SKM-1 treated with dmso at 0.1 percent for 144 hours (cell line): ENCODE measurements around the gene TLR2.

ENCODE experiments used
- DNase-seq: peaks from one replicate; lab custom pipeline; 2025; ENCODE audit not compliant: unreplicated experiment; lab: John Stamatoyannopoulos, UW

Gene TLR2, protein sequence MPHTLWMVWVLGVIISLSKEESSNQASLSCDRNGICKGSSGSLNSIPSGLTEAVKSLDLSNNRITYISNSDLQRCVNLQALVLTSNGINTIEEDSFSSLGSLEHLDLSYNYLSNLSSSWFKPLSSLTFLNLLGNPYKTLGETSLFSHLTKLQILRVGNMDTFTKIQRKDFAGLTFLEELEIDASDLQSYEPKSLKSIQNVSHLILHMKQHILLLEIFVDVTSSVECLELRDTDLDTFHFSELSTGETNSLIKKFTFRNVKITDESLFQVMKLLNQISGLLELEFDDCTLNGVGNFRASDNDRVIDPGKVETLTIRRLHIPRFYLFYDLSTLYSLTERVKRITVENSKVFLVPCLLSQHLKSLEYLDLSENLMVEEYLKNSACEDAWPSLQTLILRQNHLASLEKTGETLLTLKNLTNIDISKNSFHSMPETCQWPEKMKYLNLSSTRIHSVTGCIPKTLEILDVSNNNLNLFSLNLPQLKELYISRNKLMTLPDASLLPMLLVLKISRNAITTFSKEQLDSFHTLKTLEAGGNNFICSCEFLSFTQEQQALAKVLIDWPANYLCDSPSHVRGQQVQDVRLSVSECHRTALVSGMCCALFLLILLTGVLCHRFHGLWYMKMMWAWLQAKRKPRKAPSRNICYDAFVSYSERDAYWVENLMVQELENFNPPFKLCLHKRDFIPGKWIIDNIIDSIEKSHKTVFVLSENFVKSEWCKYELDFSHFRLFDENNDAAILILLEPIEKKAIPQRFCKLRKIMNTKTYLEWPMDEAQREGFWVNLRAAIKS

DNA sequence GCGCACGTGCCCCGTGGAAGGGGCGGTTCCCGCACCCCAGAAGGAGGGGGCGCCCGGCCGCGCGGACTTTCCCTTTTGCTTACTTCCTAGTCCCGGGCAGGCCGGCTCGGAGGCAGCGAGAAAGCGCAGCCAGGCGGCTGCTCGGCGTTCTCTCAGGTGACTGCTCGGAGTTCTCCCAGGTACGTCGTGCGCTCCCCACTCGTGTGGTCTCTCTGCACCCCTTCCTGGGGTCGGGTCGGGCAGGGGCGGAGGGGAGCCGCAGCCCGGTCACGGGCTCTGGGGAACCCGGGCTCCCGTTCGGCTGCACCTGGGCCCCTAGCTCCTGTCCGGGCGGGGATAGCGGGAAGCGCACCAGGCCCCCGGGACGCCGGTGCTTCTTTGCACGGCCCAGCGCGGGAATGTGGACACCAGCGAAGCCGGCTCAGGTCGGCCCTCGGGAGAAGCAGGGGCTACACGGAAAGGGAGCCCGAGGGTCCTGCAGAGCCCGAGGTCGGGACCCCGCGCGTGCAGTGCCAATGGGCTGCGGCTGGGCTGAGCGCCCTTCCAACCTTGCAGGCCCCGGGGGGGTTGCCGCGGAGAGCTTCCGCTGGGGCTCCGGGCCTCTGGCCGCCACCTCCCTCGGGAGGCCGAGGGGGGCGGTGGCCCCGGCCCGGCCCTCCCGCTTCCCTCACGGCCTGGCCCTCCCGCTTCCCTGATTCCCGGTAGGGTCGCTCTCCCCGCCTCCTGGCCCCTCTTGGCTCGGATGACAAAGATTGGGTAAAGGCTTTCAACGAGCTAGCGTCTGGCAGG is at the start of gene TLR2:
TSS of gene TLR2 (plus strand) at position 99 of the 789 bp plus-strand sequence. CDS start 18,628 bp downstream, outside the sequence.
- DNase-seq, result peak; percentile 52

GRCh38 chr4:153634738-153635353 is 49.2 kb upstream of the TLR2 start:
- DNase-seq, result no peak

DNA sequence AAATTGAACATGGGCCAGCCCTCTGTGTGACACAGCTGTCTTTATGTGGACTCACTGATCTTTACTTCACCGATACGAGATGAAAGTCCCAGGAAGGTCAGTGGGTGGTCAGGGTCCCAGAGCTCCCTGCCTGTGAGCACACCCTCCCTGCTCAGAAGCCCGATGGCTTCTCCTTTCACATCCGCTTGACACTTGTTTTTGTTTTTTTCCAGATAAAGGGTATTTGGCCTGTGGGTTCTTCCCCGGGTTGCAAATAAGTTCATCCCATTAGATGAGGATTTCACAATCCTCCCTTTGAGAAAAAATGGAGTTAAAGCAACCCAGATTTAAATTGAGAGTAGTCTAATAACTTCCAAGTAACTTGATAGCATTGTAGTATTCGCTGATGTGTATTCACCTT is 48.2 kb upstream of the TLR2 start:
- DNase-seq, result no peak

GRCh38 chr4:153637201-153637600 is 46.9 kb upstream of the TLR2 start:
- DNase-seq, result no peak

DNA sequence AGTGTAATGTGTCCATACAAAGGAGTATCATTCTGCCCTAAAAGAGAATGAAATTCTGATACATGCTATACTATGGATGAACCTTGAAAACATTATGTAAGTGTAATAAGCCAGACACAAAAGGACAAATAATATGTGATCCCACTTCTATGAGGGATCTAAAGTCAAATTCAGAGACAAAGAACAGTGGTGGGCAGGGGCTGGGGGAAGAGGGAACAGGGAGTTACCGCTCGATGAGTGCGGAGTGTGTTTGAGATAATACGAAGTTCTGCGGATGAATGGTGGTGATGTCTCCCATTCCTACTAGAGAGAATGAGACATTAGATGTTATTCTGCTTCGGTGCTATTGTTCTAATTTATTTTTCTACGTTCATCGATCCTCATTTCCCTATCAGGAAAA is 46.1 kb upstream of the TLR2 start:
- DNase-seq, result no peak

DNA sequence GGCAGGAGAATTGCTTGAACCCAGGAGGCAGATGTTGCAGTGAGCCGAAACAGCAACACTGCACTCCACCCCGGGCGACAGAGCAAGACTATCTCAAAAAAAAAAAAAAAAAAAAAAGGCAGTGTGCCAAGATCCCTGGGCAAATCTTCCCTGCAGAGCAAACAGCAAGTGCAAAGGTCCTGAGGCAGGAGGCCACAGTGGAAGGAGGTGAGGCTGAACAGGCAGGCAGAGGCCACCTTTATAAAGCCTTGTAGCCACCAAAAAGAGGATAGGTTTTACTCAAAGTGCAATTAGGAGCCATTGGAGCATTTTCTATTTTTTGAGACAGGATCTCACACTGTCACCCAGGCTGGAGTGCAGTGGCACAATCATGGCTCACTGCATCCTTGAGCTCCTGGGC is 45.1 kb upstream of the TLR2 start:
- no peak for DNase-seq

- DNase-seq, result no peak
These were observed 44.0 kb upstream of the TLR2 start for GRCh38 chr4:153639833-153640802.

- no peak for DNase-seq
These were observed 42.5 kb upstream of the TLR2 start for GRCh38 chr4:153641532-153641931.

- DNase-seq, result peak; percentile 74
These were observed 40.4 kb upstream of the TLR2 start for GRCh38 chr4:153643406-153644383.

DNA sequence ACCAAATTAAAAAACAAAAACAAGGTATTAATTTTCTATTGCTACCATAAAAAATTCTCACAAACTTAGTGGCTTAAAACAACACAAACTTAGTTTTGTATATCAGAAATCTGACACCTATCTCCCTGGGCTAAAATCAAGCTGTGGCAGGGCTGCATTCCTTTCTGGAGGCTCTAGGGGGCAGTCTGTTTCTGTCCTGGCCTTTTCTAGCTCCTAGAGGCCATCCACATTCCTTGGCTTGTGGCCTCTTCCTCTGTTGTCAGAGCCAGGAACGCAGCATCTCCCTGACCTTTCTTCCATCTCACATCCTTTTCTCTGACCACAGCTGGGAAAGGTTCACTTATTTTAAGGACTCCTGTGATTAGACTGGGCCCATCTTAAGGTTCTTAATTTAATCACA is 38.9 kb upstream of the TLR2 start:
- DNase-seq, result no peak

DNA sequence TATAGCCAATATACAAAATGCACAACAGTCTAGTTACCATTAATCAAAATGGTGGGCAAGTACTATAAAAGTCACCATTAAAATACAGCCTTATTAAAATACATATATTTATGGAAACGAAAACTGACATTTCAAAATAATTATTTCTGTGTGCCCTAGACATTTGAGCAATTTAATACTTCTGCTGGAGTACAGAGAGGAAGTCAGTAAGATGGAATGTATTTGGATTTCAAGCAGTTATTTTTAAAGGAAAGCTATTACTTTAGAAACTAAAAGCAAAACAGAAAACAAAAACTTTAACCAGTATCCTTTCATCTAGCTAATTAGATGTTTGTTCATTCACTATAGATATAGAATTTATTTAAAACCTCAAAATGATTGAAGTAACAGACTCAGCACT is 37.8 kb upstream of the TLR2 start:
- DNase-seq, result no peak

DNA sequence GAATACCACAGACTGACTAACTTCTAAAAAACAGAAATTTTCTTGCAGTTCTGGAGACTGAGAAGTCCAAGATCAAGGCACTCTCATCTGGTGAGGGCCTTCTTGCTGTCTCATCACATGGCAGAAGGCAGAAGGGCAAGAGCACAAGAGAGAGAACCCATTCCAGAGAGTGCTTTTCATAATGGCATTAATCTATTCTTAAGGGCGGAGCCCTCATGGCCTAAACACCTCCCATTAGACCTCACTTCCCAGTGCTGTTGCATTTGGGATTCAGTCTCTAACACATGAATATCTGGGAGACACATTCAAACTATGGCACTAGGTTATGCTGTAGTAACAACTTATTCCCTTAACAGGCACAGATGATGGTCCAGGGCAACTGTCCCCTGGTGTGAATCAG is 37.1 kb upstream of the TLR2 start:
- no peak for DNase-seq

DNA sequence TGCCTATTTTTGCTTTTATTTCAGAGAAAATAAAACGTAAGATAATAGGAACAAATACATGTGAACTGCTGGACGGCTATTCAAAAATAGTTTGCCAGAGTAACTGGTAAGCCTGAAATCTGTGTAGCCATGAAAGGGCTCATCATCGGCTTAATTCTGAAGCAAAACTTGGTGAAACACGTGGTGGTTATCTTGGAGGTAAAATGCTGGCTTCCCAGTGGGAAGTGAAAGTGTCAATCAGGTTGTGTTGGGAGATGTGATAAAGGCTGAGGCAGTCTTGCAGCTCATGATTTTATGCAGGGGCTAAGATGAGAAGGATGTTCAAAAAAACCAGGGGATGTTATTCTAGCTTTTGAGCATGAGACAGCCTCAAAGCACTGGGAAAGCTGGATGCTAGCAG is 36.1 kb upstream of the TLR2 start:
- no peak for DNase-seq

GRCh38 chr4:153649572-153649991 is 34.5 kb upstream of the TLR2 start:
- no peak for DNase-seq

- DNase-seq, result peak; percentile 53
These were observed 33.0 kb upstream of the TLR2 start for GRCh38 chr4:153651116-153651515.

DNA sequence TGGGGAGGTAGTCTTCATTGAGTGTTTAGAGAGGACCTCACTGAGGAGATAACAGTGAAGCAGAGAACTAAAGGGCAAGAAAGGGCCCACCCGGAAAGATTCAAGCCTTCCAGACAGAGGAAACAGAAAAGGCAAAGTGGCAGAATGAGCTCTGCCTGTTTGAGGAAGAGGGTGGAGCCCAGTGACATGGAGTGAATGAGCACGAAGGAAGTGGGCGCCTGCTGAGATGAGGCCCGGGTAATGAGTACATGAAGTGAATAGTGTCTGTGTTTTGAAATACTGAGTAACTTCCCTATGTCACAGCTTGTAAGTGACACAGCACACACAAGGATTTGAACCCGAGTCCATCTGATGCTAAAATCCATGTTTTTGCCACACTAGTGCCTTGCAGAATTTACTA is 32.5 kb upstream of the TLR2 start:
- peak; percentile 99 for DNase-seq

DNA sequence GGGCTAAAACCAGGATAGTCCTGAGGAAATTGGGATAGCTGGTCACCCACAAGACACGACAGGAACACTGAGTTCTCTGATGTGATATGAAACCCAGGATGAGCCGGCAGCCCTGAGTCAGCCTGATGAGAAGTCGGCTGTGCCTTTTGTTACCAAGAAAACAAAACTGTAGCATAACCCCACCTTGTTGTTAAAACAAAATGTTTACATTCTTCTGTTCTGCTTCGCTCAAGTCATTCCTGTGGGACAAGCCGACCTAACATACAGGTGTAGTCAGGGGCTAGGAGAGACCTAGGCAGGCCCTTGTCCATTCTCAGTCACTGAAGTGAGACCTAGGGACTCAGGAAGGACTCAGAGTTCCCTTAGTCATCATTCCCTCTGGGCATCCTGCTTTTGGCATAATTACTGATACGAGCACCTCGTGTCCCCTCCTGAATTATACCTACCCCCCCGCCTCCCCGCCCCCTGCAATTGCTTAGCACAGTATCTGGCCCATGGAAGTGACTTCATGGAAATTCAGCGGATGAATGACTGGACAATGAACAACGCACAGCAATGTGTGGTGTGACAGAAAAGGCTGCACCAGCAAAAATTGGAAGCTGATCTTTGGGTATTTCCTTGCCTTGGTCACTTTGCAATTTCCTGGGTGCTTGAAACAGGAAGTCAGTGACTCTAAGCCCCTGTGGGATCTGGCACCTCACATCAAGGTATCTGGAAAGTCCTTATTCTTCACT is 31.9 kb upstream of the TLR2 start:
- peak; percentile 88 for DNase-seq

DNA sequence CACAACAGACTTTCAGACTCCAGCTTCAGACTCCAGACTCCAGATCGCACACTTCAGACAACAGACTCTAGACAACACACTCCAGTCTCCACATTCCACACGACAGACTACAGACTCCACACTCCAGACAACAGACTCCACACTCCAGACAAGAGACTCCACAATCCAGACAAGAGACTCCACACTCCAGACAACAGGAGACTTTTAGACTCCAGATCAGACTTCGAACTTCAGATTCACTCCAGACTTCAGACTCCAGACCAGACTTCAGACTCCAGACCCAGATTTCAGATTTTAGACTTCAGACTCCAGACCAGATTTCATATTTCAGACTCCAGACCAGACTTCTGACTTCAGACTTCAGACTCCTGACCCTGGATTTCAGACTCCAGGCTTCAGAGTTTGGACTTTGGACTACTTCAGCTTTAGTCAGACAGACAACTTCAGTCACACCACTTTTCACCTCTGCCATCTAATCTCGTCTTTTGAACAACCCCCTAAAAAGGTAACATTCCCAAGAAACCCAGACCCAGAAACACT is 29.0 kb upstream of the TLR2 start:
- no peak for DNase-seq
